ENCODE data around the gene APOBEC2.

DNA sequence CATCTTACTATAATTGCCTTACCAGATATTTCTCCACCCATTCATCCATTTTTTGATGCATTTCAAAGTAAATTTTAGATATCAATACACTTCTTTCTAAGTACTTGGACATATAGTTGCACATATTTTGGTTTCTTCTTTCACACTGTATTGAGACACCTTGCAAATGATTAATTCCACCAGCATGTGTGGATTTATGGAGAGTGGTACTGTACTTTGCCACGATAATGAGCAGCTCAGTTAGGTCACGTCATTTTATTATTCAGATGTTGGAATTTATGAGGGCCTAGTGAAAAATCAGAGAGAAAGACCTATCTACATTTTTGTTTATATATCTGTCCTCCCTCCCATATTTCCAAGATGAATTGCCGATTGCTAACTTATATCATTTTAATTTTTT lies 25.1 kb downstream of the APOBEC2 start:
- TF ChIP-seq POLR2A (IDR thresholded peaks at IDR 0.05; ENCODE audit: low read length) (no peak), GATA1 (IDR thresholded peaks at IDR 0.05; ENCODE audit: low read depth, low read length) (no peak)
